Hepatocyte (in vitro differentiated cells): ENCODE data around the gene SIGLEC14. TPM values are rescaled to one million over a fixed set of nuclear protein-coding genes. Genes with fewer than 3 reads are reported as not detected.

Source experiments
- DNase-seq: peaks from one replicate; pipeline ENCODE4 v3.0.0-alpha.2; 2016; ENCODE audit warnings: low spot score
- H2AFZ ChIP-seq: fragments of 200-600 bp; sonication (generic); 2 replicates; pipeline ENCODE4 v1.6.0; 2016; ENCODE audit warnings: antibody characterized with exemption, mild to moderate bottlenecking
- H3K27ac ChIP-seq: fragments of 200-600 bp; sonication (generic); 2 replicates; pipeline ENCODE4 v1.5.1; 2016; ENCODE audit warnings: mild to moderate bottlenecking
- H3K27me3 ChIP-seq: fragments of 200-600 bp; sonication (generic); 2 replicates; pipeline ENCODE4 v1.6.1; 2016
- H3K36me3 ChIP-seq: fragments of 200-600 bp; sonication (generic); replicated peaks from 2 replicates; pipeline ENCODE4 v1.5.1; 2016; ENCODE audit warnings: low read depth; ENCODE audit not compliant: insufficient read depth
- H3K4me1 ChIP-seq: fragments of 200-600 bp; sonication (generic); 2 replicates; pipeline ENCODE4 v1.5.1; 2016; ENCODE audit warnings: mild to moderate bottlenecking, moderate library complexity; ENCODE audit not compliant: insufficient read depth
- H3K4me2 ChIP-seq: fragments of 200-600 bp; sonication (generic); 2 replicates; pipeline ENCODE4 v1.6.0; 2016
- H3K4me3 ChIP-seq: fragments of 200-600 bp; sonication (generic); 2 replicates; pipeline ENCODE4 v1.5.1; 2016; ENCODE audit warnings: mild to moderate bottlenecking
- H3K79me2 ChIP-seq: fragments of 200-600 bp; sonication (generic); 2 replicates; pipeline ENCODE4 v1.6.0; 2017; ENCODE audit warnings: mild to moderate bottlenecking
- H3K9me2 ChIP-seq: fragments of 200-600 bp; sonication (generic); replicated peaks from 2 replicates; pipeline ENCODE4 v1.6.0; 2017; ENCODE audit warnings: mild to moderate bottlenecking; ENCODE audit not compliant: insufficient read depth
- H3K9me3 ChIP-seq: fragments of 200-600 bp; sonication (generic); 2 replicates; pipeline ENCODE4 v1.5.1; 2016; ENCODE audit warnings: low read depth, mild to moderate bottlenecking
- H4K20me1 ChIP-seq: fragments of 200-600 bp; sonication (generic); 2 replicates; pipeline ENCODE4 v1.6.0; 2016; ENCODE audit warnings: mild to moderate bottlenecking; ENCODE audit not compliant: insufficient read depth, poor library complexity, severe bottlenecking
- EZH2 ChIP-seq: fragments of 200-600 bp; sonication (generic); IDR thresholded peaks from 2 replicates; pipeline ENCODE4 v1.6.1; 2016; ENCODE audit warnings: antibody characterized with exemption, mild to moderate bottlenecking, borderline replicate concordance
- EZH2phosphoT487 ChIP-seq: fragments of 200-600 bp; sonication (generic); IDR thresholded peaks from one replicate; pipeline ENCODE4 v1.6.1; 2018; ENCODE audit warnings: antibody characterized with exemption, mild to moderate bottlenecking, low read depth, moderate library complexity; ENCODE audit not compliant: unreplicated experiment, severe bottlenecking
- WGBS: methylation state at CpG from one replicate; pipeline ENCODE4 v1.1.6; 2016; ENCODE audit warnings: low lambda C conversion rate; ENCODE audit errors: missing lambda C conversion rate; 5-methylcytosine and 5-hydroxymethylcytosine counted together
- polyA plus RNA-seq: library from polyadenylated mRNA; unstranded; fragments of >200 nt; fragmentation: Nextera tagmentation; extraction: Ambion mirVana; gene quantifications from 2 replicates; pipeline ENCODE4 v1.2.1, GENCODE V29; 2016
- total RNA-seq: library from RNA; depleted of rRNA; stranded (reverse); fragments of >200 nt; gene quantifications from 2 replicates; pipeline ENCODE4 v1.2.3, GENCODE V29; 2014
- TF ChIP-seq, protein P1 (sequence below): fragments of 200-600 bp; sonication (generic); IDR thresholded peaks from 2 replicates; pipeline ENCODE4 v1.5.1; 2016; ENCODE audit warnings: antibody characterized with exemption, mild to moderate bottlenecking; ENCODE audit not compliant: poor library complexity

Gene SIGLEC14
- total and polyA plus RNA-seq, 2 experiments from 2014 or later = 0.13 to 0.47 TPM

DNA sequence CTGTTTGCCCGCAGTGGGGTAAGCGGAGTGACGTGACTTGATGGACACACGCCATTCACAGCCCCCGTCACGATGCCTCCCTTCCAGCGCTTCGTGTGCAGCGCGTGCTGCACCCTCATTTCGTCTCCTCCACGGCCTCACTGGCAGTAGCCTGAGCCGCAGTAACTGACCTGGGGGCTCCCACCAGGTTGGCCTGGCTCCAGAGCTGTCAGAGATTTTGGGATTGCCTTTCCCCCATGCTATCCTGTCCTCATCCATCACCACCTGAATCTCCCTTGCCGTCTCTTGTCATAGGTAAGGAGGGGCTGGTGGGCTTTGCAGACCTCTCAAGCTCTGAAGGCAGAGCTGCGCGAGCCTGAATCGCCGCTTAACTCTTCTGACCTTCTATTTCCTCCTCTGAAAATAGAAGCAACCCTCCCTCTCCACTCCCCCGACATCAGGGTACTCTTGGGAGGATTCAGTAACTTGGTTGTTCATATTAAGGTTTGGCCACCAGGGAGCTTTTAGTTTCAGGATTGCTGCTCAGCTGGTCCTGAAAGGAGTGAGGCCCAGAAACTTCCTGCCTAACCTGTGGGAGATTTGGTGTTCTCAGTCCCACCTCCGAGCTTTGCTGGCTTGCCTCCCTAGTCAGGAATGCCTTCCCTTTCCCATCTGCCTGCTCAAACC, 44.3 kb downstream of the SIGLEC14 start:
- no peaks in the 10 kb centered on the region for H3K36me3 ChIP-seq
- H3K9me3 ChIP-seq = no peaks in the 10 kb centered on the region
- no peaks in the 10 kb centered on the region for H3K9me2 ChIP-seq
- no peak overlapping the region for H3K27ac ChIP-seq
- no peak overlapping the region for H3K4me3 ChIP-seq
- no peak for DNase-seq
- H3K4me1 ChIP-seq = no peaks in the 10 kb centered on the region
- no peak for TF ChIP-seq EZH2phosphoT487
- no peak for TF ChIP-seq EZH2
- TF ChIP-seq, protein P1, sequence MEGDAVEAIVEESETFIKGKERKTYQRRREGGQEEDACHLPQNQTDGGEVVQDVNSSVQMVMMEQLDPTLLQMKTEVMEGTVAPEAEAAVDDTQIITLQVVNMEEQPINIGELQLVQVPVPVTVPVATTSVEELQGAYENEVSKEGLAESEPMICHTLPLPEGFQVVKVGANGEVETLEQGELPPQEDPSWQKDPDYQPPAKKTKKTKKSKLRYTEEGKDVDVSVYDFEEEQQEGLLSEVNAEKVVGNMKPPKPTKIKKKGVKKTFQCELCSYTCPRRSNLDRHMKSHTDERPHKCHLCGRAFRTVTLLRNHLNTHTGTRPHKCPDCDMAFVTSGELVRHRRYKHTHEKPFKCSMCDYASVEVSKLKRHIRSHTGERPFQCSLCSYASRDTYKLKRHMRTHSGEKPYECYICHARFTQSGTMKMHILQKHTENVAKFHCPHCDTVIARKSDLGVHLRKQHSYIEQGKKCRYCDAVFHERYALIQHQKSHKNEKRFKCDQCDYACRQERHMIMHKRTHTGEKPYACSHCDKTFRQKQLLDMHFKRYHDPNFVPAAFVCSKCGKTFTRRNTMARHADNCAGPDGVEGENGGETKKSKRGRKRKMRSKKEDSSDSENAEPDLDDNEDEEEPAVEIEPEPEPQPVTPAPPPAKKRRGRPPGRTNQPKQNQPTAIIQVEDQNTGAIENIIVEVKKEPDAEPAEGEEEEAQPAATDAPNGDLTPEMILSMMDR = no peak
- H2AFZ ChIP-seq = no peak overlapping the region
- H4K20me1 ChIP-seq = no peaks in the 10 kb centered on the region
- H3K4me2 ChIP-seq = no peak overlapping the region
- no peaks in the 10 kb centered on the region for H3K27me3 ChIP-seq
- 92% methylated on average over 20 of the region's 20 CpGs for WGBS
- no peaks in the 10 kb centered on the region for H3K79me2 ChIP-seq

DNA sequence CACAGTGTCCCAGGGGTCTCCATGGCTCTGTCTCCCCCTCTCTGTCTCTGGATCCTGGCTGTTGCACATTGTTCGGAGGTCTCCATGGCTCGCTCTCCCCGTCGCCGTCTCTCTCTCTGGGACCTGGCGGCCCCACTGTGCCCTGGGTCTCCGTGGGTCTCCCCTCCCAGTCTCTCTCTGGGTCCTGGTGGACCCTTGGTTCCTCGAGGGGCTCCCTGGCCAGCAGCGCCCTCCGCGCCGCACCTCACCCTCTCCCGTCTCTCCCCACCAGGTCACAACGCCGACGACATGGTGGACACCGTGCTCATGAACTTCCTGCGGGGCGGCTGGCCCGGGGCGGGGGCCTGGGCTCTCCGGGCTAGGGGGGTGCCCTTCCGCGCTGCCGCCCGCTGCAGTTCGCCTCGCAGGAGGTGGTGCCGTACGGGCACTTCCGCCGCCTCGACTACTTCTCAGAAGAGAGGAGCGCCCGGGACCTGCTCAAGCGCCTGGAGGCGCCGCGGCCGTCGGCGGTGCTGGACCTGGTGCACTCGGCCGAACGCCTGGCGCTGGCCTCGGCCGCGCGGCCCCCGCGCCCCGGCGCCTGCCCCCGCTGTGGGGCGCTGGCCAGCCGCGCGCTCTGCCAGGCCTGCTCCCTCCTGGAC, 45.6 kb downstream of the SIGLEC14 start:
- Histone ChIP-seq H3K4me3 (no peak overlapping the region), H3K9me3 (no peaks in the 10 kb centered on the region), H3K4me1 (no peaks in the 10 kb centered on the region), H3K27ac (no peak overlapping the region), H3K4me2 (no peak overlapping the region), H3K79me2 (no peaks in the 10 kb centered on the region), H4K20me1 (no peaks in the 10 kb centered on the region), H3K9me2 (no peaks in the 10 kb centered on the region), H2AFZ (no peak overlapping the region), H3K27me3 (no peaks in the 10 kb centered on the region), H3K36me3 (no peaks in the 10 kb centered on the region)
- DNase-seq = no peak
- TF ChIP-seq EZH2phosphoT487 = no peak
- no peak for TF ChIP-seq EZH2
- TF ChIP-seq, protein P1 = no peak
- 97% methylated on average over 23 of the region's 59 CpGs for WGBS

DNA sequence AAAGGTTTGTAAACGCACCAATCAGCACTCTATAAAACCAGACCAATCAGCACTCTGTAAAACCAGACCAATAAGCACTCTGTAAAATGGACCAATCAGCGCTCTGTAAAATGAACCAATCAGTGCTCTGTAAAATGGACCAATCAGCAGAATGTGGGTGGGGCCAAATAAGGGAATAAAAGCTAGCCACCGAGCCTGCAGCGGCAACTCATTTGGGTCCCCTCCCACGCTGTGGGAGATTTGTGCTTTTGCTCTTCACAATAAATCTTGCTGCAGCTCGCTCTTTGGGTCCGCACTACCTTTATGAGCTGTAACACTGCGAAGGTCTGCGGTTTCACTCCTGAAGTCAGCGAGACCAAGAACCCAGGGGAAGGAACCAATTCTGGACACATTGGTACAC, 47.5 kb downstream of the SIGLEC14 start:
- Histone ChIP-seq H3K36me3 (no peaks in the 10 kb centered on the region), H3K4me2 (no peak overlapping the region), H3K79me2 (no peaks in the 10 kb centered on the region), H3K27ac (no peak overlapping the region), H3K9me3 (no peaks in the 10 kb centered on the region), H4K20me1 (no peaks in the 10 kb centered on the region), H2AFZ (no peak overlapping the region), H3K4me3 (no peak overlapping the region), H3K9me2 (no peaks in the 10 kb centered on the region), H3K27me3 (no peaks in the 10 kb centered on the region), H3K4me1 (no peaks in the 10 kb centered on the region)
- DNase-seq = no peak
- TF ChIP-seq EZH2 (no peak), EZH2phosphoT487 (no peak)
- TF ChIP-seq, protein P1 = no peak
- WGBS = 91% methylated on average over 10 of the region's 10 CpGs
